HL-60 (cell line): ENCODE results near the gene SS18.

Experiments
- POLR2AphosphoS5 ChIP-seq: IDR thresholded peaks from 2 replicates; pipeline ENCODE4 v1.6.1; 2012; ENCODE audit warnings: low read depth
- SPI1 ChIP-seq: IDR thresholded peaks from 2 replicates; pipeline ENCODE4 v1.6.1; 2012; ENCODE audit warnings: low read depth, mild to moderate bottlenecking, borderline replicate concordance
- TF ChIP-seq, protein P1 (sequence below): IDR thresholded peaks from one replicate; pipeline ENCODE4 v1.5.1; 2011; ENCODE audit warnings: low read length, control low read depth, inconsistent platforms; ENCODE audit not compliant: insufficient read depth
- TF ChIP-seq, protein P2 (sequence below): IDR thresholded peaks from 2 replicates; pipeline ENCODE4 v1.6.1; 2012; ENCODE audit warnings: low read depth; ENCODE audit not compliant: insufficient replicate concordance

DNA sequence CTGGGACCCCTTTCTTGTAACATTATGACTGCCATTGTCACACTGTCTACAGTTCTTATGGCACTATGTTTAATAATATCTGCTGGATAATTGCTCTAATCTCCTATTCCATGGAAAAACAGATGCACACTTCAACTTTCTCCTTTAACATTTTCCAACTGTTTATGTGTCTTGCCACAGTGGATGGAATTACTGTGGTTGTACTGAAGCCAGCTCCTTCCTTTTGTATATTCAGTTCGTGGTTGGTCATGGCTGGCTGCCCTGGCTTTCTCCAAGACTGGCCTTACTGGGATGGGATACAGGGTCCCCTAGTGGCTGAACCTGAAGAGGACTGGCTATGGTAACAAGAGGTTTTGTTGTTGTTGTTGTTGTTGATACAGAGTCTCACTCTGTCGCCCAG lies 113.9 kb downstream of the SS18 start:
- TF ChIP-seq POLR2AphosphoS5 (no peak), SPI1 (no peak)
- TF ChIP-seq, protein P1, sequence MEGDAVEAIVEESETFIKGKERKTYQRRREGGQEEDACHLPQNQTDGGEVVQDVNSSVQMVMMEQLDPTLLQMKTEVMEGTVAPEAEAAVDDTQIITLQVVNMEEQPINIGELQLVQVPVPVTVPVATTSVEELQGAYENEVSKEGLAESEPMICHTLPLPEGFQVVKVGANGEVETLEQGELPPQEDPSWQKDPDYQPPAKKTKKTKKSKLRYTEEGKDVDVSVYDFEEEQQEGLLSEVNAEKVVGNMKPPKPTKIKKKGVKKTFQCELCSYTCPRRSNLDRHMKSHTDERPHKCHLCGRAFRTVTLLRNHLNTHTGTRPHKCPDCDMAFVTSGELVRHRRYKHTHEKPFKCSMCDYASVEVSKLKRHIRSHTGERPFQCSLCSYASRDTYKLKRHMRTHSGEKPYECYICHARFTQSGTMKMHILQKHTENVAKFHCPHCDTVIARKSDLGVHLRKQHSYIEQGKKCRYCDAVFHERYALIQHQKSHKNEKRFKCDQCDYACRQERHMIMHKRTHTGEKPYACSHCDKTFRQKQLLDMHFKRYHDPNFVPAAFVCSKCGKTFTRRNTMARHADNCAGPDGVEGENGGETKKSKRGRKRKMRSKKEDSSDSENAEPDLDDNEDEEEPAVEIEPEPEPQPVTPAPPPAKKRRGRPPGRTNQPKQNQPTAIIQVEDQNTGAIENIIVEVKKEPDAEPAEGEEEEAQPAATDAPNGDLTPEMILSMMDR, result no peak
- TF ChIP-seq, protein P2, sequence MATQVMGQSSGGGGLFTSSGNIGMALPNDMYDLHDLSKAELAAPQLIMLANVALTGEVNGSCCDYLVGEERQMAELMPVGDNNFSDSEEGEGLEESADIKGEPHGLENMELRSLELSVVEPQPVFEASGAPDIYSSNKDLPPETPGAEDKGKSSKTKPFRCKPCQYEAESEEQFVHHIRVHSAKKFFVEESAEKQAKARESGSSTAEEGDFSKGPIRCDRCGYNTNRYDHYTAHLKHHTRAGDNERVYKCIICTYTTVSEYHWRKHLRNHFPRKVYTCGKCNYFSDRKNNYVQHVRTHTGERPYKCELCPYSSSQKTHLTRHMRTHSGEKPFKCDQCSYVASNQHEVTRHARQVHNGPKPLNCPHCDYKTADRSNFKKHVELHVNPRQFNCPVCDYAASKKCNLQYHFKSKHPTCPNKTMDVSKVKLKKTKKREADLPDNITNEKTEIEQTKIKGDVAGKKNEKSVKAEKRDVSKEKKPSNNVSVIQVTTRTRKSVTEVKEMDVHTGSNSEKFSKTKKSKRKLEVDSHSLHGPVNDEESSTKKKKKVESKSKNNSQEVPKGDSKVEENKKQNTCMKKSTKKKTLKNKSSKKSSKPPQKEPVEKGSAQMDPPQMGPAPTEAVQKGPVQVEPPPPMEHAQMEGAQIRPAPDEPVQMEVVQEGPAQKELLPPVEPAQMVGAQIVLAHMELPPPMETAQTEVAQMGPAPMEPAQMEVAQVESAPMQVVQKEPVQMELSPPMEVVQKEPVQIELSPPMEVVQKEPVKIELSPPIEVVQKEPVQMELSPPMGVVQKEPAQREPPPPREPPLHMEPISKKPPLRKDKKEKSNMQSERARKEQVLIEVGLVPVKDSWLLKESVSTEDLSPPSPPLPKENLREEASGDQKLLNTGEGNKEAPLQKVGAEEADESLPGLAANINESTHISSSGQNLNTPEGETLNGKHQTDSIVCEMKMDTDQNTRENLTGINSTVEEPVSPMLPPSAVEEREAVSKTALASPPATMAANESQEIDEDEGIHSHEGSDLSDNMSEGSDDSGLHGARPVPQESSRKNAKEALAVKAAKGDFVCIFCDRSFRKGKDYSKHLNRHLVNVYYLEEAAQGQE, result no peak
